HG03103 (cell line): ENCODE results near the gene EEF2K.
"Not testable (repeated sequence)": the region's sequence is repeated elsewhere in the genome, so short reads cannot be mapped to it uniquely, and the experiment has no call there.

Source experiments
- ATAC-seq: cut with Tn5 transposase; IDR thresholded peaks from one replicate; pipeline ENCODE4 v1.9.1; 2021; ENCODE audit warnings: low read depth; ENCODE audit not compliant: unreplicated experiment

EEF2K gene

GRCh38 chr16:22189473-22190080 lies 16.5 kb upstream of the EEF2K start:
- no peak for ATAC-seq

GRCh38 chr16:22190081-22190775 lies 15.8 kb upstream of the EEF2K start:
- peak; percentile 52 for ATAC-seq

GRCh38 chr16:22190776-22191531 lies 15.1 kb upstream of the EEF2K start:
- peak; percentile 33 for ATAC-seq

GRCh38 chr16:22191532-22192260 lies 14.4 kb upstream of the EEF2K start:
- ATAC-seq, result no peak

- no peak for ATAC-seq
Observed at GRCh38 chr16:22192261-22193062, 13.6 kb upstream of the EEF2K start.

GRCh38 chr16:22193063-22193411 lies 13.0 kb upstream of the EEF2K start:
- no peak for ATAC-seq

GRCh38 chr16:22194707-22195444 lies 11.2 kb upstream of the EEF2K start:
- ATAC-seq, result no peak

GRCh38 chr16:22195445-22195694 lies 10.7 kb upstream of the EEF2K start:
- ATAC-seq, result no peak

- no peak for ATAC-seq
Observed at GRCh38 chr16:22195695-22196558, 10.2 kb upstream of the EEF2K start.

GRCh38 chr16:22196559-22197168 lies 9.4 kb upstream of the EEF2K start:
- ATAC-seq, result not testable (repeated sequence)

- ATAC-seq, result no peak
Observed at GRCh38 chr16:22198547-22199293, 7.4 kb upstream of the EEF2K start.

GRCh38 chr16:22202261-22202637 lies 3.8 kb upstream of the EEF2K start:
- ATAC-seq, result no peak

- no peak for ATAC-seq
Observed at GRCh38 chr16:22203091-22203490, 3.0 kb upstream of the EEF2K start.

- ATAC-seq, result no peak
Observed at GRCh38 chr16:22204091-22204655, 1.9 kb upstream of the EEF2K start.

- ATAC-seq, result no peak
Observed at GRCh38 chr16:22205577-22206012, 483 bp upstream of the EEF2K start.

- no peak for ATAC-seq
Observed at GRCh38 chr16:22206842-22207714, 1.0 kb downstream of the EEF2K start.
